ENCODE results near the gene NDRG2.

NDRG2 gene

GRCh38 chr14:21055432-21056117, 30.7 kb upstream of the NDRG2 start:
- DNase-seq (ENCODE audit: low read depth) = no peak

- no peak for DNase-seq (ENCODE audit: low read depth)
These were observed 29.9 kb upstream of the NDRG2 start for GRCh38 chr14:21054768-21055145.

- DNase-seq (ENCODE audit: low read depth) = no peak
These were observed 29.4 kb upstream of the NDRG2 start for GRCh38 chr14:21054123-21054767.

- no peak for DNase-seq (ENCODE audit: low read depth)
These were observed 28.6 kb upstream of the NDRG2 start for GRCh38 chr14:21053184-21054122.

- DNase-seq (ENCODE audit: low read depth) = no peak
These were observed 25.7 kb upstream of the NDRG2 start for GRCh38 chr14:21050597-21050996.

GRCh38 chr14:21049271-21049673, 24.4 kb upstream of the NDRG2 start:
- DNase-seq (ENCODE audit: low read depth) = peak; percentile 73

- no peak for DNase-seq (ENCODE audit: low read depth)
These were observed 23.8 kb upstream of the NDRG2 start for GRCh38 chr14:21048638-21049037.

- DNase-seq (ENCODE audit: low read depth) = no peak
These were observed 22.5 kb upstream of the NDRG2 start for GRCh38 chr14:21047378-21047781.

GRCh38 chr14:21043974-21044618, 19.2 kb upstream of the NDRG2 start:
- no peak for DNase-seq (ENCODE audit: low read depth)

GRCh38 chr14:21043387-21043973, 18.6 kb upstream of the NDRG2 start:
- DNase-seq (ENCODE audit: low read depth) = no peak

GRCh38 chr14:21042918-21043317, 18.1 kb upstream of the NDRG2 start:
- DNase-seq (ENCODE audit: low read depth) = no peak

- DNase-seq (ENCODE audit: low read depth) = peak; percentile 85
These were observed 17.0 kb upstream of the NDRG2 start, which contains the start of gene RNASE7 for GRCh38 chr14:21041676-21042433. TSS of gene RNASE7 (plus strand) at chr14:21042362. CDS start at chr14:21042993, 631 bp downstream.

GRCh38 chr14:21040941-21041340, 16.1 kb upstream of the NDRG2 start:
- peak; percentile 71 for DNase-seq (ENCODE audit: low read depth)

GRCh38 chr14:21040370-21040925, 15.6 kb upstream of the NDRG2 start:
- peak; percentile 35 for DNase-seq (ENCODE audit: low read depth)

GRCh38 chr14:21039585-21040369, 14.9 kb upstream of the NDRG2 start:
- peak; percentile 74 for DNase-seq (ENCODE audit: low read depth)

GRCh38 chr14:21038441-21039422, 13.9 kb upstream of the NDRG2 start:
- DNase-seq (ENCODE audit: low read depth) = peak; percentile 61

GRCh38 chr14:21037156-21037555, 12.3 kb upstream of the NDRG2 start:
- no peak for DNase-seq (ENCODE audit: low read depth)

- DNase-seq (ENCODE audit: low read depth) = no peak
These were observed 11.9 kb upstream of the NDRG2 start for GRCh38 chr14:21036751-21037150.

GRCh38 chr14:21034707-21035106, 9.8 kb upstream of the NDRG2 start, which contains the start of gene RNASE13:
TSS of gene RNASE13 (minus strand) at chr14:21034807. CDS start at chr14:21034288, 519 bp downstream.
- DNase-seq (ENCODE audit: low read depth) = no peak

Data from amniotic epithelial cell (primary cell).